Endothelial cell of umbilical vein (primary cell): Measurements from ENCODE around the gene STEAP4.

Source experiments
- EZH2 ChIP-seq: IDR thresholded peaks from 2 replicates; pipeline ENCODE4 v1.6.1; 2012; ENCODE audit warnings: borderline replicate concordance, low read depth, mild to moderate bottlenecking, moderate library complexity, low read length, inconsistent platforms; ENCODE audit not compliant: severe bottlenecking
- FOS ChIP-seq: IDR thresholded peaks from 2 replicates; pipeline ENCODE4 v1.6.1; 2011; ENCODE audit warnings: mild to moderate bottlenecking, low read length, moderate library complexity, borderline replicate concordance; ENCODE audit not compliant: insufficient read depth
- JUN ChIP-seq: IDR thresholded peaks from 2 replicates; pipeline ENCODE4 v1.6.1; 2011; ENCODE audit warnings: borderline replicate concordance, low read depth; ENCODE audit not compliant: insufficient read length, insufficient read depth
- MYC ChIP-seq: IDR thresholded peaks from one replicate; pipeline ENCODE4 v1.6.1; 2011; ENCODE audit warnings: mild to moderate bottlenecking, low read depth, low read length
- POLR2A ChIP-seq: IDR thresholded peaks from 2 replicates; pipeline ENCODE4 v1.6.1; 2012; ENCODE audit warnings: low read depth, mild to moderate bottlenecking, control low read depth, low read length
- POLR2AphosphoS5 ChIP-seq: IDR thresholded peaks from 2 replicates; pipeline ENCODE4 v1.6.1; 2012; ENCODE audit warnings: low read depth, mild to moderate bottlenecking, control low read depth, low read length, moderate library complexity; ENCODE audit not compliant: insufficient read depth
- TF ChIP-seq, protein P1 (sequence below): IDR thresholded peaks from 2 replicates; pipeline ENCODE4 v1.6.1; 2011; ENCODE audit not compliant: insufficient read depth, insufficient read length
- TF ChIP-seq, protein P2 (sequence below), 2 donors: IDR thresholded peaks; 1 replicate in 1 of 2; 2 replicates in 1 of 2; pipeline ENCODE4 v1.5.1; 2011; ENCODE audit warnings: low read length in 2 of 2, mild to moderate bottlenecking in 2 of 2, moderate library complexity in 2 of 2, control low read depth in 1 of 2, inconsistent platforms in 1 of 2, low read depth in 1 of 2; ENCODE audit not compliant: insufficient read depth in 1 of 2; ENCODE audit errors: extremely low read depth in 1 of 2

DNA sequence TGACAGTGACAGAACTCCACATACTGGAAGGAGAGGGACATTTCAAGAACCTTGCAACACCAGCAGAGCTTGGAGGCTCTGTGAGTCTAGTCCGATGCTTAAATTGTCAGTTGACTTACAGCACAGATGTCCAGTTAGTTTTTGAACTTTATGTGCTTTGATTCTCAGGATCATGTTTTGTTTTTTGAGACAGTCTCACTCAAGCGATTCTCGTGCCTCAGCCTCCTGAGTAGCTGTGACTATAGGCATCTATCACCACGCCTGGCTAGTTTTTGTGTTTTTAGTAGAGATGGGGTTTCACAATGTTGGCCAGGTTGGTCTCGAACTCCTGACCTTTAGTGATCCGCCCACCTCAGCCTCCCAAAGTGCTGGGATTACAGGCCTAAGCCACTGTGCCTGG lies 31.8 kb upstream of the STEAP4 start:
- TF ChIP-seq POLR2AphosphoS5 (no peak), EZH2 (no peak), POLR2A (no peak), FOS (no peak), JUN (no peak), MYC (no peak)
- TF ChIP-seq, protein P1, sequence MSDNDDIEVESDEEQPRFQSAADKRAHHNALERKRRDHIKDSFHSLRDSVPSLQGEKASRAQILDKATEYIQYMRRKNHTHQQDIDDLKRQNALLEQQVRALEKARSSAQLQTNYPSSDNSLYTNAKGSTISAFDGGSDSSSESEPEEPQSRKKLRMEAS = no peak
- TF ChIP-seq, protein P2, sequence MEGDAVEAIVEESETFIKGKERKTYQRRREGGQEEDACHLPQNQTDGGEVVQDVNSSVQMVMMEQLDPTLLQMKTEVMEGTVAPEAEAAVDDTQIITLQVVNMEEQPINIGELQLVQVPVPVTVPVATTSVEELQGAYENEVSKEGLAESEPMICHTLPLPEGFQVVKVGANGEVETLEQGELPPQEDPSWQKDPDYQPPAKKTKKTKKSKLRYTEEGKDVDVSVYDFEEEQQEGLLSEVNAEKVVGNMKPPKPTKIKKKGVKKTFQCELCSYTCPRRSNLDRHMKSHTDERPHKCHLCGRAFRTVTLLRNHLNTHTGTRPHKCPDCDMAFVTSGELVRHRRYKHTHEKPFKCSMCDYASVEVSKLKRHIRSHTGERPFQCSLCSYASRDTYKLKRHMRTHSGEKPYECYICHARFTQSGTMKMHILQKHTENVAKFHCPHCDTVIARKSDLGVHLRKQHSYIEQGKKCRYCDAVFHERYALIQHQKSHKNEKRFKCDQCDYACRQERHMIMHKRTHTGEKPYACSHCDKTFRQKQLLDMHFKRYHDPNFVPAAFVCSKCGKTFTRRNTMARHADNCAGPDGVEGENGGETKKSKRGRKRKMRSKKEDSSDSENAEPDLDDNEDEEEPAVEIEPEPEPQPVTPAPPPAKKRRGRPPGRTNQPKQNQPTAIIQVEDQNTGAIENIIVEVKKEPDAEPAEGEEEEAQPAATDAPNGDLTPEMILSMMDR (IDR thresholded peaks at IDR 0.05; ENCODE audit: extremely low read depth in 1 of 2, insufficient read depth in 1 of 2, low read depth in 1 of 2, low read length in 2 of 2) = no peak
